Spleen (tissue), 7 donors: ENCODE measurements around the gene NRSN2.

Experiments
- CTCF ChIP-seq, 11 experiments: fragments of 200-600 bp in 7 of 11; fragments of 450-650 bp in 4 of 11; sonication (generic) in 4 of 11; IDR thresholded peaks in 8 of 11; conservative IDR thresholded peaks in 3 of 11; 1 replicate in 7 of 11; 2 replicates in 4 of 11; pipeline versions ENCODE4 v1.4.0 to v1.8.0; 2016 to 2021; ENCODE audit warnings: antibody characterized with exemption in 11 of 11, inconsistent platforms in 4 of 11, mild to moderate bottlenecking in 1 of 11
- POLR2A ChIP-seq, 3 donors: fragments of 450-650 bp; IDR thresholded peaks; one replicate each; pipeline ENCODE4 v1.5.1; 2017; ENCODE audit warnings: antibody characterized with exemption in 3 of 3, mild to moderate bottlenecking in 1 of 3
- donor health status: DM: no; HTN: no; CAD: no; lungs with moderate emphysema.
- donor health status: DM: no; HTN: no; CAD: no.
- donor health status: DM: no; HTN: no; CAD: no.

GRCh38 chr20:396252-396618, 49.3 kb downstream of the NRSN2 start:
- no peak for TF ChIP-seq CTCF (IDR thresholded peaks at IDR 0.05 in 8 of 11, conservative IDR thresholded peaks at IDR 0.05 in 3 of 11)
- TF ChIP-seq POLR2A (IDR thresholded peaks at IDR 0.05), result no peak
